GF-D8 (cell line): ENCODE results near the gene SCFD2.
"Not testable (repeated sequence)": the region's sequence is repeated elsewhere in the genome, so short reads cannot be mapped to it uniquely, and the experiment has no call there.

Experiments
- DNase-seq: peaks from one replicate; lab custom pipeline; 2025; lab: John Stamatoyannopoulos, UW

SCFD2 gene

GRCh38 chr4:53238352-53238751 lies 127.5 kb downstream of the SCFD2 start:
- DNase-seq, result not testable (repeated sequence)

- DNase-seq, result not testable (repeated sequence)
These were observed 128.1 kb downstream of the SCFD2 start for GRCh38 chr4:53237811-53238210.

- DNase-seq, result not testable (repeated sequence)
These were observed 129.2 kb downstream of the SCFD2 start for GRCh38 chr4:53236624-53237023.

- DNase-seq, result no peak
These were observed 130.3 kb downstream of the SCFD2 start for GRCh38 chr4:53235547-53235946.

GRCh38 chr4:53234669-53235068 lies 131.2 kb downstream of the SCFD2 start:
- DNase-seq, result no peak

- DNase-seq, result no peak
These were observed 131.8 kb downstream of the SCFD2 start for GRCh38 chr4:53234111-53234510.

- peak; percentile 47 for DNase-seq
These were observed 132.6 kb downstream of the SCFD2 start for GRCh38 chr4:53233114-53233795.

- no peak for DNase-seq
These were observed 133.5 kb downstream of the SCFD2 start for GRCh38 chr4:53232371-53232770.

GRCh38 chr4:53228036-53228435 lies 137.8 kb downstream of the SCFD2 start:
- DNase-seq, result peak; percentile 33

- no peak for DNase-seq
These were observed 138.4 kb downstream of the SCFD2 start for GRCh38 chr4:53227451-53227850.

GRCh38 chr4:53221832-53222480 lies 143.9 kb downstream of the SCFD2 start:
- DNase-seq, result no peak

GRCh38 chr4:53219148-53219547 lies 146.7 kb downstream of the SCFD2 start:
- not testable (repeated sequence) for DNase-seq

- no peak for DNase-seq
These were observed 157.1 kb downstream of the SCFD2 start for GRCh38 chr4:53208753-53209152.

GRCh38 chr4:53205970-53206369 lies 159.9 kb downstream of the SCFD2 start:
- no peak for DNase-seq

GRCh38 chr4:53199356-53199755 lies 166.5 kb downstream of the SCFD2 start:
- DNase-seq, result no peak

- no peak for DNase-seq
These were observed 168.1 kb downstream of the SCFD2 start for GRCh38 chr4:53197772-53198142.

- peak; percentile 41 for DNase-seq
These were observed 168.7 kb downstream of the SCFD2 start for GRCh38 chr4:53196882-53197771.

- DNase-seq, result no peak
These were observed 169.8 kb downstream of the SCFD2 start for GRCh38 chr4:53195815-53196661.

GRCh38 chr4:53194727-53195126 lies 171.1 kb downstream of the SCFD2 start:
- no peak for DNase-seq

GRCh38 chr4:53193111-53193510 lies 172.8 kb downstream of the SCFD2 start:
- no peak for DNase-seq

GRCh38 chr4:53192496-53192895 lies 173.4 kb downstream of the SCFD2 start:
- no peak for DNase-seq

GRCh38 chr4:53191997-53192396 lies 173.9 kb downstream of the SCFD2 start:
- peak; percentile 28 for DNase-seq
